ENCODE measurements around the gene TRPM2. TPM values are rescaled to one million over a fixed set of nuclear protein-coding genes. Genes with fewer than 3 reads are reported as not detected.
A peak's percentile ranks its signal among the peaks of the same experiment; 100 is the strongest.

TRPM2 gene
- total RNA-seq, 4 donors from 2014 or later: 0.29 to 3.1 (median 1.8) TPM

DNA sequence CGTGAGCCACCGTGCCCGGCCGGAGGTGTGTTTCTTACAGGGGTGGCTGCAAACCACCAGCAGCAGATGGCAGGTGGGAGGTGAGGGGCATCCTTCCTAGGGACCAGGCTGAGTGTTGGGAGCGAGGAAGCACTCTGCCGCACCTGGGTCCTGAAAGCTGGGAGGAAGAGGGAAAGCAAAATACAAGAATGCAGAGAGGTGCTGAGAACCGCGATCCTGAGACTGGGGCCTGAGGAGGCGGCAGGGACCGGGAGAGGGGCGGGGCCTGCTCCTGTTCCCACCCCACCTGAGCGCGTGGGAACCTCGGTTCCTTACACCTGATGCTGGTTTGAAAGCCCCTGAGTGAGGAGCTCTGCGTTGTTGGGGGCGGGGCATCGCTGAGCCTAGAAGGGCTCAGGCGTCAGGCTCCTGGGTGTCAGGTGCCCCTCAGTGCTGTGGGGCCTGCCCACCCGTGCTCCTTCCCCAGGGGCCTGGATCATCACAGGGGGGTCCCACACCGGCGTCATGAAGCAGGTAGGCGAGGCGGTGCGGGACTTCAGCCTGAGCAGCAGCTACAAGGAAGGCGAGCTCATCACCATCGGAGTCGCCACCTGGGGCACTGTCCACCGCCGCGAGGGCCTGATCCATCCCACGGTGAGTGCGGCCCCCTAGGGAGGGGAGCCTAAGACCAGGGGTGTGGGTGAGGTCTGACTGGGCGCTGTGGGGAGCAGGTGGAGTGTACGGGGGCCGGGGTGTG is 15.5 kb downstream of the TRPM2 start:
- TF ChIP-seq, protein P1, sequence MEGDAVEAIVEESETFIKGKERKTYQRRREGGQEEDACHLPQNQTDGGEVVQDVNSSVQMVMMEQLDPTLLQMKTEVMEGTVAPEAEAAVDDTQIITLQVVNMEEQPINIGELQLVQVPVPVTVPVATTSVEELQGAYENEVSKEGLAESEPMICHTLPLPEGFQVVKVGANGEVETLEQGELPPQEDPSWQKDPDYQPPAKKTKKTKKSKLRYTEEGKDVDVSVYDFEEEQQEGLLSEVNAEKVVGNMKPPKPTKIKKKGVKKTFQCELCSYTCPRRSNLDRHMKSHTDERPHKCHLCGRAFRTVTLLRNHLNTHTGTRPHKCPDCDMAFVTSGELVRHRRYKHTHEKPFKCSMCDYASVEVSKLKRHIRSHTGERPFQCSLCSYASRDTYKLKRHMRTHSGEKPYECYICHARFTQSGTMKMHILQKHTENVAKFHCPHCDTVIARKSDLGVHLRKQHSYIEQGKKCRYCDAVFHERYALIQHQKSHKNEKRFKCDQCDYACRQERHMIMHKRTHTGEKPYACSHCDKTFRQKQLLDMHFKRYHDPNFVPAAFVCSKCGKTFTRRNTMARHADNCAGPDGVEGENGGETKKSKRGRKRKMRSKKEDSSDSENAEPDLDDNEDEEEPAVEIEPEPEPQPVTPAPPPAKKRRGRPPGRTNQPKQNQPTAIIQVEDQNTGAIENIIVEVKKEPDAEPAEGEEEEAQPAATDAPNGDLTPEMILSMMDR (IDR thresholded peaks at IDR 0.05): no peak
- no peak for TF ChIP-seq POLR2A (IDR thresholded peaks at IDR 0.05)
- Histone ChIP-seq H3K4me3 (no peak overlapping the region), H3K36me3 (no peaks in the 10 kb centered on the region), H3K27me3 (peaks cover 0 to 14% of the 10 kb centered on the region in 2 donors), H3K4me1 (no peaks in the 10 kb centered on the region), H3K9me3 (no peaks in the 10 kb centered on the region), H3K27ac (no peak overlapping the region)
- DNase-seq: peak in 1 of 2 donors; percentile 6
- intact Hi-C loops (cut with DNase I; ENCODE audit: low total_unique reads): no loop called here

GRCh38 chr21:44370027-44370735 is 16.8 kb downstream of the TRPM2 start:
- no peak overlapping the region for H3K4me3 ChIP-seq
- TF ChIP-seq POLR2A (IDR thresholded peaks at IDR 0.05): no peak
- TF ChIP-seq, protein P1 (IDR thresholded peaks at IDR 0.05): no peak
- no peaks in the 10 kb centered on the region for H3K4me1 ChIP-seq
- peaks cover 0 to 14% of the 10 kb centered on the region in 2 donors for H3K27me3 ChIP-seq
- DNase-seq: peak in 1 of 2 donors; percentile 11
- no peaks in the 10 kb centered on the region for H3K9me3 ChIP-seq
- H3K36me3 ChIP-seq: no peaks in the 10 kb centered on the region
- H3K27ac ChIP-seq: no peak overlapping the region
- intact Hi-C loops (cut with DNase I; ENCODE audit: low total_unique reads): no loop called here

- peaks cover 0 to 14% of the 10 kb centered on the region in 2 donors for H3K27me3 ChIP-seq
- no peak overlapping the region for H3K4me3 ChIP-seq
- TF ChIP-seq POLR2A (IDR thresholded peaks at IDR 0.05): no peak
- TF ChIP-seq, protein P1 (IDR thresholded peaks at IDR 0.05): no peak
- H3K36me3 ChIP-seq: no peaks in the 10 kb centered on the region
- intact Hi-C loops (cut with DNase I; ENCODE audit: low total_unique reads): no loop called here
- no peak overlapping the region for H3K27ac ChIP-seq
- H3K9me3 ChIP-seq: no peaks in the 10 kb centered on the region
- no peaks in the 10 kb centered on the region for H3K4me1 ChIP-seq
- DNase-seq: no peak
These were observed 17.5 kb downstream of the TRPM2 start for GRCh38 chr21:44370786-44371410.

DNA sequence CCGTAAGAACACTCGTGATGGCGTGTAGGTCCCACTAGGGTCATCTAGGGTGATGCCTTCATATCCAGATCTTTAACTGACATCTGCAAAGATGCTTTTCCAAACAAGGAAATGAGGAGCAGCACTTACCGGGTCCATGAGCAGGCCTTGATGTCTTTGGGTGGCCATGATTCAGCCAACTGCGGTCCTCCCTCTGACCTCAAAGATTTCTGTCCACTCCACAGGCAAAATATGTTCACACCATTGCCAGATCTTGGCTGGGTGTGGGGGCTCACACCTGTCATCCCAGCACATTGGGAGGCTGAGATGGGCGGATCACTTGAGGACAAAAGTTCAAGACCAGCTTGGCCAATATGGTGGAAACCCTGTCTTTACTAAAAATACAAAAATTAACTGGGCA is 18.2 kb downstream of the TRPM2 start:
- H3K4me3 ChIP-seq: no peak overlapping the region
- H3K27ac ChIP-seq: no peak overlapping the region
- H3K9me3 ChIP-seq: no peaks in the 10 kb centered on the region
- peaks cover 0 to 14% of the 10 kb centered on the region in 2 donors for H3K27me3 ChIP-seq
- intact Hi-C loops (cut with DNase I; ENCODE audit: low total_unique reads): no loop called here
- DNase-seq: no peak
- TF ChIP-seq POLR2A (IDR thresholded peaks at IDR 0.05): no peak
- TF ChIP-seq, protein P1 (IDR thresholded peaks at IDR 0.05): no peak
- H3K4me1 ChIP-seq: no peaks in the 10 kb centered on the region
- H3K36me3 ChIP-seq: no peaks in the 10 kb centered on the region

DNA sequence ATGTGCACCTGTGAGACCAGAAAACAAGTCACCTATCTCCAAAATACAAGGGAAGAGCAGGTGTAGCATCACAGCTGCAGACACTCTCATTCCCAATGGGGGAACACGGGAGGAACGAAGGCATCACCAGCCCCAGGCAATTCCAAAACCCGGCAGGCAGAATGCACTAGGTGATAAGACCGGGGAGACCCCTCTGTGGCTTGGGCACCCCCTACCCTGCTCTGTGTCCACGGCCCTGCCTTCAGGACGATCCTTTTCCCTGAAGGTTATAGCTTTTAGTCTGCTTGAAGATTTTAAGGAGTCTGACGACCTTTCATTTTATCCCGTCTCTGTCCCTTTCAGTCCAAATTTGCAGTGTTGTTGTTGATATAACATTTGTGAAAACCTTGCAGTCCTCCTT is 19.2 kb downstream of the TRPM2 start:
- Histone ChIP-seq H3K4me3 (no peak overlapping the region), H3K9me3 (no peaks in the 10 kb centered on the region), H3K4me1 (no peaks in the 10 kb centered on the region), H3K27ac (no peak overlapping the region), H3K27me3 (peaks cover 0 to 14% of the 10 kb centered on the region in 2 donors), H3K36me3 (no peaks in the 10 kb centered on the region)
- intact Hi-C loops (cut with DNase I; ENCODE audit: low total_unique reads): no loop called here
- no peak for DNase-seq
- no peak for TF ChIP-seq POLR2A (IDR thresholded peaks at IDR 0.05)
- TF ChIP-seq, protein P1 (IDR thresholded peaks at IDR 0.05): no peak
